RPMI8226 (cell line): ENCODE measurements around the gene RNF213.
"Not testable (repeated sequence)": the region's sequence is repeated elsewhere in the genome, so short reads cannot be mapped to it uniquely, and the experiment has no call there.

ENCODE experiments used
- DNase-seq: peaks from one replicate; pipeline ENCODE4 v3.0.0-alpha.2; 2015

The RNF213 gene

DNA sequence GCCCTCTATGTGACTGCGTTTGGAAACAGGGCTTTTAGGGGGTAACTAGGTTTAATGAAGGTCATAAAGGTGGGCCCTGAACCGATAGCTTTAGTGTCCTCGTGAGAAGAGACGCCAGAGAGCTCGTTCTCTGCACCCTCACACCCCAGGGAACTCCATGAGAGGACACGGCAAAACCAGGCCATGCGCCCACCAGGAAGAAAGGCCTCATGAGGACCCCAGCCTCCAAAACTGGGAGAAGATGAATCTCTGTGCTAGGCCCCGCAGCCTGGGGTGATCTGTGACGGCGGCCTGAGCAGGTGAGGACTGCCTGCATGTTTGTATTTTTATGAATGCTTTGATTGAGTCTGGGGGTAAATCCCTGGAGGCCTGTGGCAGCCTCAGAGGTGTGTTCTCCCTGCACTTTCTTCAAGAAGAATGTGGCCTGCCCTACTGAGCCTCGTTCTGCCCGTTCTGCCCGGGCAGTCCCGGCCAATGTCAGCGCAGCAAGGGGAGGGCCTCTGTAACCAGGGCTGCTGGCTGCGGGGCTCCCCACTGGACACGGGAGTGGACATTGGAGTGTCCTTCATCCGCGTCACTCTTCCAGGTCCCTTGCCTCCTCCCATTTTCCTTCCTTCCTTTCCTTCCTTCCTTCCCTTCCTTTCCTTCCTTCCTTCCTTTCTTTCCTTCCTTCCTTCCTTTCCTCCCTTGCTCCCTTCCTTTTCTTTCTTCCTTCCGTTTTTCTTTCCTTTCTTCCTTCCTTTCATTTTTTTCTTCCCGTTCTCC lies 6.8 kb upstream of the RNF213 start:
- no peak for DNase-seq

DNA sequence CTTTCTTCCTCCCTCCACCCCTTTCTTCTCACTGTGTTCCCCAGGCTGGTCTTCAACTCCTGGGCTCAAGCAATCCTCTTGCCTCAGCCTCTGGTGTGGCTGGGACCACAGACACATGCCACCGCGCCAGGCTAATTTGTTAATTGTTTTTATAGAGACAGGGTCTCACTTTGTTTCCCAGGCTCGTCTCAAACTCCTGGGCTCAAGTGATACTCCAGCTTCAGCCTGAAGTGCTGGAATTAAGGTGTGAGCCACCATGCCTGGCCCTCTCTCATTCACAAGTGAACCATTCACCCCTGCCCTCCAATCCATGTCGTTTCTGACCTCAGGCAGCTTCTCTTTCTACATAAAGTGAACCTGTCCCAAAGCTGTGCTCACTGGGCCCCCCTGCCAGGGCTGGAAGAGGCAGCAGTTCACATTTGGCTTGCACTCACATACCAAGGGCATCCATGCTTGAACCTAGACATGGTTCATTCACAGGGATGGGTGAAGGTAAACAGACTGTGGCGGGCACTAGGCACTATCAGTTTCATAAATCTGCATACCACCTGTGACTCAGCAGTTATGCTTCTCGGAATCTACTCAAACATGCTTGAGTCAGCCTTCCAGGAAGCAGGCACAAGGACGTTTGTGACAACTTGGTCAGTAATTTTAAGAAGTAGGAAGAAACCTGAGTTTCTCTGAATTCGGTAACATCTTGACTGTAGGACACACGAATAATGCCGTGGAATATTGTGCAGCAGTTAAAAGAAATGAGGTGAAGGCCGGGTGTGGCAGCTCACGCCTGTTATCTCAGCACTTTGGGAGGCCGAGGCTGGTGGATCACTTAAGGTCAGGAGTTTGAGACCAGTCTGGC lies 6.0 kb upstream of the RNF213 start:
- DNase-seq: peak; percentile 90

DNA sequence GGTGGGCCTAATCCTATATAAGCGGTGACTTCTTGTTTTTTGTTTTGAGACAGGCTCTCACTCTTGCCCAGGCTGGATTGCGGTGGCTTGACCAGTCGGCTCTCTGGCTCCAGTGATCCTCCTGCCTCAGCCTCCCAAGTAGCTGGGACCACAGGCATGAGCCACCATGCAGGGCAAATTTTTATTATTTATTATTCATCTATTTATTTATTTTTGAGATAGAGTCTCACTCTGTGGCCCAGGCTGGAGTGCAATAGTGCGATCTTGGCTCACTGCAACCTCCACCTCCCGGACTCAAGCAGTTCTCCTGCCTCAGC lies 4.7 kb upstream of the RNF213 start:
- DNase-seq: no peak

DNA sequence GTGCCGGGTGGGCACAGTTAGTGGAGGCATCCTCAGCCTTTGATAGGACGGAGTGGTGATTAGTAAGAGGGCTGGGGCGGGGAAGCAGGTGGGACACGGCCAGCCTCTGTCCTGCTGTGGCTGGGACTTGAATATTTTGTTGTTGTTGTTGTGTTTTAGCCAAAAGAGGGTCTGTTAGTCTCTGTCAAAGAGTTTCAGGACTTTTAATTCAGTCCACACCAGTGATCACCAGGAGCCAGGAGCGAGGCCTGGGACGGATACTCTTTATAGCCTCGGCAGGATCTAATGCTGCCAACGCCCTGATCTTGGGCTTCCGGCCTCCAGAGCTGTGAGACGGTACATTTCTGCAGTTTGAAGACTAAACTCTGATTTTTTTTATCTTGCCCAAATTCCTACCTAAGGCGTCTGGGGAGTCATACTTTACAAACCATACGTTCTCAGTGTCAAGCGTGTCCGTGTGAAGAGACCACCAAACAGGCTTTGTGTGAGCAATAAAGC lies 2.9 kb upstream of the RNF213 start:
- DNase-seq: no peak

DNA sequence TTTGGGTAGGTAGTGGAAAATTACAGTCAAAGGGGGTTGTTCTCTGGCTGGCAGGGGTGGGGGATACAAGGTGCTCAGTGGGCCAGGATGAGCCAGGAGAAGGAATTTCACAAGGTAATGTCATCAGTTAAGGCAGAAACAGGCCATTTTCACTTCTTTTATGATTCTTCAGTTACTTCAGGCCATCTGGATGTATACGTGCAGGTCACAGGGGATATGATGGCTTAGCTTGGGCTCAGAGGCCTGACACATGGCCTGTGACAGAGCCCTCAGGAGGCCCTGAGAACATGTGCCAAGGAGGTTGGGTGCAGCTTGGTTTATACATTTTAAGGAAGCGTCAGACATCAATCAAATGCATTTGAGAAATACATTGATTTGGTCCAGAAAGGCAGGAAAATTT lies 2.4 kb upstream of the RNF213 start:
- not testable (repeated sequence) for DNase-seq

DNA sequence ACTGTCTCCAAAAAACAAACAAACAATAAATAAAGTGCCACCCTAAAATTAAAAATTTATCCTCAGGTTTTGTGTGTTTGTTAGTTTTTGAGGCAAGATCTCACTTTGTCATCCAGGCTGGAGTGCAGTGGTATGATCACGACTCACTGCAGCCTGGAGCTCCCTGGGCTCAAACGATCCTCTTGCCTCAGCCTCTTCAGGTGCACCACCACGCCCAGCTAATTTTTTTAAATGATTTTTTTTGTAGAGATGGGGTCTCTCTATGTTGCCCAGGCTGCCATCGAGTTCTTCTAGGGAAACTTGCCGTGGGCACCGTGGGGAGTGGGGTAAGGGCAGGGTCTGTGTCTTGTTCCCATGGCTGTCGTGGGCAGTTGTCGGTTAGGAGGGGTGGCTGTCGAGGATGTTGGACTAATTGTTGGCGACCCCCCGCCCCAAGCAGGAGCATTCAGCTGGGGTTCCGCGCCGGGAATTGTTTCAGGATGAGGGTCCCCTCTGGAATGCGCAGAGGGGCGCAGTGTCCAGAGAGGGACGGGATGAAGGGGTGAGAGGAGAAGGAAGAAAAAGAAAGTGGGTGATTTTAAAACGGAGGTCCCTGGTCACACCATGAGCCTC lies 1.1 kb upstream of the RNF213 start:
- no peak for DNase-seq

DNA sequence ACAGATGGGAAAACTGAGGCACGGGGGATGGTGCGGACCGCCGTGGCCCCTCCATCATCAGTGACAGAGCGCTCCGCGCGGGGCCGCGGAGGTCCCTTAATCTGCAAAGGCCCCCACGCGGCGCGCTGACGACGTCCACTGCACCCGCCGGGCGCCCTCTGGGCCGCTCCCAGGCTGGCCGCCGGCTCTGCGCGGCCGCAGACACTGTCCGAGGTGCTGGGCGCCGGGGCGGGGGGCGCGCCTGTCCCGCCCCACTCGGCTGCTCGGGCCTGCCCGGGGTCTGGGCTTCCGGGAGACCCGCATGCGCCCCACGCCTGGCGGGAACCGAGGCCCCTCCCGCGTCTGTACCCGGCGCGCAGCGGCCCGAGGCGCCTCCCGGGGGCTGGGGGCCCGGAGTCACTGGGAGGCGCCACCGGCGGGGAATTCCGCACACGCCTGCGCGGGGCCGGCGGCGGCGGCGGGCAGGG lies 550 bp upstream of the RNF213 start:
- DNase-seq: peak; percentile 80

DNA sequence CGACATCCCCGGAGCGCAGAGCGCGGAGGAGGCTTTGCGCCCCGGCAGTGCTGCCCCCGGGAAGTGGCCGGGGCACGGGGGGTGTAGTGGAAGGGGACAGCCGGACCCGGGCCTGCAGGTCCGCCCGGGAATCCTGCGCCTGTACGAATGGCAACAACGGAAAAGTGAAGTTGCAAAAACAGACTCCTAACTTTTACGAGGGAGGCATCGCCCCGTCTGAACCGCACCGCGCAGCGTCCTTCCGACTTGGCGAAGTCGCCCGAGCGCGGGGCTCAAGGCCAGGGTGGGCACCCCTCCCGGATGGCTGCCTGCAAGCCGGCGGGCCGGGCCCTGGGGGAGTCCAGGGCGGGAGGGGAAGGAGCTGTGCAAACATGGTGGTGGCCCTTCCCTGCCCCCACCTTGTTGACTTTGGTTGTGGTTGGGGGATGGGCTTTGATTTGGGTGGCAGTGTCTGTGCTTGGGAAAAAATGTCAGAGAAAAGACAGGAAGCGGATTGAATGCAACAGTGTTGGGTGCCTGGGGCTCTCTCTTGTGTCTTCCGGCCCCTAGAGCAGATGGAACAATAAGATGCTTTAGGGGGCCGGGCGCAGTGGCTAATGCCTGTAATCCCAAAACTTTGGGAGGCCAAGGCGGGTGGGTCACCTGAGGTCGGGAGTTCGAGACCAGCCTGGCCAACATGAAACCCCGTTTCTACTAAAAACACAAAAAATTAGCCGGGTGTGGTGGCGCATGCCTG lies 675 bp downstream of the RNF213 start:
- peak; percentile 39 for DNase-seq

DNA sequence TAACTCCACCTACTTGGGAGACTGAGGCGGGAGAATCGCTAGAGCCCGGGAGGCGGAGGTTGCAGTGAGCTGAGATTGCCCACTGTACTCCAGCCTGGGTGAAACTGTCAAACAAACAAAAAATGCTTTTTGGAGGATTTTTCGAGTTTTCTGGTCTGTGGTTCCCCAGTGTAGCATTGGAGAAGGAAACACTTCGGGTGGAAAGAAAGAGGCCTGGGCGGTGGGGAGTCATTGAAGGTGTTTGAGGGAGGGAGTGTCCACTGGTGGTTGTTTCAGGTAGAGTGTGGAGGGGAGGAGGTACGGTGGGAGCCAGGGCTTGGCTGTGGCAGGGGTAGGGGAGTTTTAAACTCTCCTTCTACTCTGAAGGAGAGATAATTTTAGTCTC lies 1.2 kb downstream of the RNF213 start:
- DNase-seq: peak; percentile 6

DNA sequence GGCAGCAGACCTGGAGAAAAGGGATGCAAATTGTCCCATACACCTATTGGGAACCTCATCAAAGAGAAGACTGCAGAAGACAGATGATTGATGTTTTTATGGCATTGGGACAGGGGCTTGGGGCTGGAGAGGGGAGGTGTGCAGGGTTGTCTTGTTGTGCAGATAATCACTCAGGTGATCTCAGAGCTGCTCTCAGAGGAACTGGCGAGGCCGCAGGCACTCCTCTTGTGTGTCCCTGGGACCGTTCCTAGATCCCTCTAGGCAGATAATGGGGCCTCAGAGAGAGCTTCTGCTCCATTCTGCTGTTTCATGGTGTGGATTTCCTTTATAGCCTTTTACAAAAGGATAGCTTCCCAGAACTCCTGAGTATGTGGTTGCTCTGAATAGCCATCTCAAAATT lies 1.6 kb downstream of the RNF213 start:
- DNase-seq: no peak

DNA sequence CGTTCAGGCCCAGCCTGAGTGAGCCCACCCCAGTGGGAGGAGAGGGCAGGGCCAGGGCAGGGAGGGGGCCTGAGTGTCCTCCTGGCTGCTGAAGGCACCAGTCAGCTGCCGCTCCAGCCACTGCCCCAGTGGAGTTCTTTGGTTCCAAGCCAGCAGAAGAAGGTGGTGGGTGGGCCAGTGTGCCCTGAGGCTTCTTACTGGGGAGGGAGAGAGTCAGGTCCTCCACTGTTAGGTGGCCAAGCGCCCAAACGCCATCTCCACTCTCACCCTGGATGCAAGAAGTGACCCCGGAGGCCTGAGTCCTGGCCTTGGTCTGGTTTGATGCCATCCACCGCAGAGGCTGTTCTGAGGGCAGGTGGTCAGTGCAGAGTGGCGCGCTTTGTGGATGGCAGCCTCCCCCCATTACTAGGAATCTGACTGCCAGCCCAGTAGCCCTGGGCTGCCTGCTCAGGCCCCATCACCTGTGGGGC lies 2.2 kb downstream of the RNF213 start:
- DNase-seq: peak; percentile 4

DNA sequence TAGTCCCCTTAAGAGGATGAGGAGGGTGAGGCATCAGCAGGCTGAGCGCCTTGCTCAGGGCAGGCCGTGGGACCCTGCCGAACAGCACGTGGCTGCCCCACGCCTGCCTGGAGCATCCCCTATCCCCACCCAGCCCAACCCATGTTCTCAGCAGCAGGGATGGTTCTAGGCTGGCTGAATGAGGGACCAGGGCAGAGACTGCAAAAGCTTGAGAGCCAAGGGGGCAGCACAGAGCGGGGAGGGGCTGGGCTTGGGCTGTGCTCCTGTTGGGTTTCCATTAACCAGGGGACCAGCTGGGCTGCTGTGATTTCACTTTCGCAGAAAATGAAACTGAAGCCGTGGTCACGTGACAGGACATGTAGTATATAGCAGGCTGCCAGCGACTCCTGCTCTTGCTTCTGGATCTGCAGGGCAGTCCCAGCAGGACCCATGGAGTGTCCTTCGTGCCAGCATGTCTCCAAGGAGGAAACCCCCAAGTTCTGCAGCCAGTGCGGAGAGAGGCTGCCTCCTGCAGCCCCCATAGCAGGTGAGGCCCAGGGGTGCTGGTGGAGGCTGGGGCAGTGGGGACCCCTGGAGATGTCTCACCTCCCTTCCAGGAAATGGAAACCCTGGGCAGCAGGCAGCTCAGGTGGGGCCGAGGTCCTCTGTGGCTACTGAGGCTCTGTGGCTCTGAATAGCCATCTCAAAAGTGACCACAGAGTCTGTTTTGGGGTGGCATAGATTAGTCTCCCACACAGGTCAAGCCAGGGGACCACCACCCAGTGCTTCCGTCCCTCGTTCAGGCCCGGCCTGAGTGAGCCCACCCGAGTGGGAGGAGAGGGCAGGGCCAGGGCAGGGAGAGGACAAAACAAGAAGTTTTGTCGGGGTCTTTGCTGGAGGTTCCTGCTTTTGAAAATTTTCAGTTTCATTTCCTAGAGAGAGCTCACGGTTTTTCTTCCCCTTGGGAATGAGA lies 2.9 kb downstream of the RNF213 start:
- DNase-seq: peak; percentile 97

DNA sequence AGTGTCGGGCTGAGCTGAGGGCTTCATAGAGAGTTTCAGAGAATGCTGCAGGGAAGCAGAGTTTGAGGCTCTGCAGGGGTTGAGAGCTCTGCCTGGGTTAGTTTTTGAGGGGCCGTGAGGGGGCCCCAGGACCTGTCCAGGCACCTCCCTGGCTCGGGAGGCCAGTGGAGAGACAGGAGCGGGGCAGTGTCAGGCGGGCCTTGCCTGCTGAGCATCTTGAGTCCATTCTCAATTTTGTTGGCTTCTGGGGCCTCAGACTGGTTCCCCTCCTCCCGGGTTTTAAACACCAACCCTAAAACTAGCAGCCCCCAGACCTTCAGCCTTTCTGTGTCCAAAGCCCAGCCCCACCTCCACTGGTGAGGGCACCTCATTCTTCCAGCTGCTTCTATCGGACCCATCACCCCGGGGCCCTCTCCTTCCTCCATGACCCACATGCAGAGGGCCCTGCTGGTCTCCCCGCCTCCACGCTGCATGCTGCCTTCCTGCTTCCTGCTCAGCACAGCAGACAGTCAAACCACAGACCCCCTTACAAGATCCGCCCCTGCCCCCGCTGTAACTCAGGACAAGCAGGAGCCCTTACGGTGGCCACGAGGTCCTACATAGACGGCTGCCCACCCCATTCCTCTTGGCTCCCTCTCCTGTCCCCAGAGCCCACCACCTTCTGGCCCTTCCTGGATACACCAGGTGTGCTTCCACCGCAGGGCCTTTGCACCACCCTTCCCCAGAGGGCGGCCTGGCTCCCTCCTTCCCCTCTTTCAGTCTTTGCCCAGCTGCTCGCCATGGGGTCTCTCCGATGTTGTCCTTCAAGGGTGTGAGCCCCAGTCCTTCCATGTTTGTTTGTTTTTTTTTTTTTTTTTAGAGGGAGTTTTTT lies 3.8 kb downstream of the RNF213 start:
- peak; percentile 7 for DNase-seq

DNA sequence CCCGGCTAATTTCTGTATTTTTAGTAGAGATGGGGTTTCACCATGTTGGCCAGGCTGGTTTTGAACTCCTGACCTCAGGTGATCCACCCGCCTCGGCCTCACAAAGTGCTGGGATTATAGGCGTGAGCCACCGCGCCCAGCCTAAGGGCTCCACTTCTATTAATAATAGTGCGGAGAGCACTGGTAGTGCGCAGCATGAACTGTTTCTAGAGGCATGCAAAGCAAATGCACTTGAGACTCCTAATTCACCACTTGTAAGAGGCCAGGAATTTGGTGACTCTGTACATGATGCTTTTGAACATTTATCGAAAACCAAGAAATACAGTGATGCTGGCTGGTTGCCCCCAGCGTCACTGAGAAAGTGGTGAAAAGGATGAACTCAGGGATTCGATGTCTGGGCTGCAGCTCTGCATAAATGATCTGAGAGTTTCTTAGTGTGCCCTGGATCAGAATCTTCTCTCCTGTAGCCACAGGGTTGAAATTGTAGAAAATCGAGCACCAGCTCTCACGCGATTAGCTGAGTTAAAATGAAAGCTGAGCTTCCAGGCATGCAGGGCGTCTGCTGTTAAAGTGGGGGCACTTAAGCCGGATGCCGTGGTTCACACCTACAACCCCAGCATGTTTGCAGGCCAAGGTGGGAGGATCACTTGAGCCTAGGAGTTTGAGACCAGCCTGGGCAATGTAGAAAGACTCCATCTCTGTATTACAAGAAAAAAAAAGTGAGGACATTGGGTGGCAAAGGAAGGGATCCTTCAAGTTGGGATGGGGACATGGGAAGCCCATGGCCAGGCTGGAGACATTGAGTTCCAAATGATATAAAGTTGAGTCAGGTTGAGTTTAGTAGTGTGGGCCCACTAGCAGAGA lies 4.8 kb downstream of the RNF213 start:
- no peak for DNase-seq

DNA sequence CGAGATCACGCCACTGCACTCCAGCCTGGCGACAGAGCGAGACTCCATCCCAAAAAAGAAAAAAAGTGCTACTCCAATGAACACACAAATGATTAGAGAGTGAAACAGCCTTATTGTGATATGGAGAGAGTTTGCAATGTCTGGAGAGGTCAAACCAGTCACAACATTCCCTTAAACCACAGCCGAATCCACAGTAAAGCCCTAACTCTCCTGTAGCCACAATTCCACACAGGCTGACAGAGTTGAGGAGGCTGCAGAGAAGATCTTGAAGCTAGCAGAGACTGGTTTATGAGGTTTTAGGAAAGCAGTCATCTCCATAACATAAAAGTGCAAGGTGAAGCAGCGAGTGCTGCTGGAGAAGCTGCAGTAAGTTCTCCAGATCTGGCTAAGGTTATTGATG lies 6.7 kb downstream of the RNF213 start:
- no peak for DNase-seq

DNA sequence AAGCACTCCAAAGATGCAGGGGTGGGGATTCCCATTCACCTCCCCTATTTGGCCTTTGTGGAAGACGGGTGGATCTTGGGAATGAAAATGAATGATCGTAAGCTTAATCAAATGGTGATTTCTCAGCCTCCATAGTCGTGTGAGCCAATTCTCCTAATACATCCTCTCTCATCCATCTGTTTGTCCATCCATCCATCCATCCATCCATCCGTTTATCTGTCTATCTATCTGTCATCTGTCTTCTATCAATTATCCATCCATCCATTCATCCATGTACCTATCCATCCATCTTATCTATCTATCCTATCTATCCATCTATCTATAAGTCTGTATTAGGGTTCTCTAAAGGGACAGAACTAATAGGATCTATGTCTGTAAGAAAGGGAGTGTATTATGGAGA lies 7.8 kb downstream of the RNF213 start:
- no peak for DNase-seq

DNA sequence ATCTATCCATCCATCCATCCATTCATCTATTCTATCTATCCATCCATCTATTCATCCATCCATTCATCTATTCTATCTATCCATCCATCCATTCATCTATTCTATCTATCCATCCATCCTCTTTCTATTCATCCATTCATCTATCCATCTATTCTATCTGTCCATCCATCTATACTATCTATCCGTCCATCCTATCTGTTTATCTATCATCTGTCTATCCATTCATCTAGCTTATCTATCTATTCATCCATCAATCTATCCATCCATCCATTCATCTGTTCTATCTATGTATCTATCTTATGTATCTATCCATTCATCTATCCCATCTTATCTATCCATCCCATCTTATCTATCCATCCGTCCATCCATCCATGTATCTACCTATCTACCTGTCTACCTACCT lies 8.8 kb downstream of the RNF213 start:
- DNase-seq: no peak

DNA sequence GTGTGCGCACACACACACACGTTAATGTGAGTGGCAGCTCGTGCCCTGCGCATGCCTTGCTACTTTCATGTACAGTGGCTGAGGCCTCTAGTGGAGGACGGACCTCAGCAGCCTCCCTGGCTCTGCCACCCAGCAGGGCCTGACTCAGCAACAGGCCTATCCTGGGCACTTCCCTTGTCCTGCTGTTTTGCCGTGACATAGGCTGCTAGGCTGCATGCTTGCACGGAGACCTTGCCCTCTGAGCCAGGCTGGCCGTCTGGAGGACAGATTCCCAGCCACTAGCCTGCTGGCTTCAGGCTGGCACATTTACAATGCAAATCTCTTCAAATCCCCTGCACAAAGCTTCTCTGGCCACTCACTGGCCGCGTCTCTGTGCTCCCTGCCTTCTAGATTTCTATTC lies 9.5 kb downstream of the RNF213 start:
- no peak for DNase-seq

DNA sequence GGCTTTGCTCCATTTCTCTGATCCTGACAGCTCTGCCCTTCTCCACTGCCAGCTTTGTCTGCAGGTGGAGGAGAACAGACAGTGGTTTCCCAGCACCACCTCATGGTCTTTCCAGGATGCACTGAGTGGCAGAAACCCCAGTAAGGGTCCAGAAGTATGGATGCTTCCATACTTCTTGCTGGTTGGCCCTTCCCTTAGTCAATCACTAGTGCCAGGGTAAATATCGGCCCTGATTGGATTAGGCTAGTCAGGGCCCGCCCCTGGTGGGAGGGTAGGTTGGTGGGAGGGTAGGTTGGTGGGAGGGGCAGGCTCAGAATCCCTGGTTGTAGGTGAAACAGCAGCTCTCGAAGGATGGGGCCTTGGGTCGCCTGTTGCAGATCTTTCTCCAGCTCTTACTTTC lies 10.2 kb downstream of the RNF213 start:
- no peak for DNase-seq

DNA sequence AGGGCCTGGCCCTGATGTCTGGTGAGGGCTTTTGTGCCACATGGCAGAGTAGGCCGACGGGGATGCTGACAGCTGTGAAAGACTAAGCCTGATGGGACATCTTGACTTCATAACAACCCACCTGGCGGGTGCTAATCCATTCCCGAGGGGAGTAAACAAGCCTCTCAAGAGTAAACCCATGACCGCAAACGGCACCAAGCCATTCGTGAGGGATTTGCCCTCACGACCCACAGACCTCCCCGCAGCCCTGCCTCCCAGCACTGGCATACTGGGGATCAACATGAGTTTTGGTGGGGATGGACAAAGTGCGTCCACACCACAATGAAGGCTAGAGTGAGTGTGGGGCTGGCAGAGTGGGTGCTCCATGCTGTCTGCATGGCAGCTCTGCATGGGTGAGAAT lies 11.7 kb downstream of the RNF213 start:
- DNase-seq: no peak
